B cell (primary cell): Measurements from ENCODE around the gene TIAM2. TPM values are rescaled to one million over a fixed set of nuclear protein-coding genes. Genes with fewer than 3 reads are reported as not detected.

Source experiments
- ATAC-seq: fragments of 200-7000 bp; cut with Tn5 transposase; one replicate; pipeline ENCODE4 v1.10.0; 2021; ENCODE audit warnings: low read depth, mild to moderate bottlenecking, moderate number of reproducible peaks, moderate library complexity
- CTCF ChIA-PET: fragments of 350-600 bp; sonication (Branson Sonifier 250); formaldehyde crosslinking; loops from one replicate; lab custom pipeline; 2021; ENCODE audit warnings: antibody characterized with exemption, inconsistent platforms; lab: Charles Lee
- POLR2A ChIA-PET: fragments of 350-600 bp; sonication (Branson Sonifier 250); formaldehyde crosslinking; loops from one replicate; lab custom pipeline; 2021; ENCODE audit warnings: antibody characterized with exemption; lab: Charles Lee
- DNase-seq: peaks from one replicate; pipeline ENCODE4 v3.0.0; 2013
- H2AFZ ChIP-seq: 2 replicates; pipeline ENCODE4 v1.6.1; 2012; ENCODE audit warnings: mild to moderate bottlenecking, low read depth, low read length; ENCODE audit not compliant: insufficient read depth, poor library complexity, severe bottlenecking
- H3K27ac ChIP-seq, 2 donors: 1 replicate in 1 of 2; 2 replicates in 1 of 2; pipeline ENCODE4 v1.5.1; 2012 to 2013; ENCODE audit warnings: low read length in 2 of 2, mild to moderate bottlenecking in 2 of 2, moderate library complexity in 1 of 2
- H3K27me3 ChIP-seq, 4 experiments: fragments of 200-600 bp in 1 of 4; sonication (generic) in 1 of 4; replicated peaks in 1 of 4; 1 replicate in 2 of 4; 2 replicates in 2 of 4; pipeline versions ENCODE4 v1.6.1 to v1.7.0; 2013 to 2016; ENCODE audit warnings: low read length in 3 of 4, mild to moderate bottlenecking in 2 of 4, mixed read lengths in 1 of 4, moderate library complexity in 1 of 4; ENCODE audit not compliant: insufficient read depth in 4 of 4, control insufficient read depth in 3 of 4; ENCODE audit errors: control extremely low read depth in 1 of 4
- H3K36me3 ChIP-seq, 2 experiments: replicated peaks in 1 of 2; 1 replicate in 1 of 2; 2 replicates in 1 of 2; pipeline versions ENCODE4 v1.6.1 to v1.7.1; 2013; ENCODE audit warnings: low read length in 1 of 2; ENCODE audit not compliant: insufficient read depth in 2 of 2, control insufficient read depth in 1 of 2; ENCODE audit errors: control extremely low read depth in 1 of 2, extremely low read depth in 1 of 2
- H3K4me1 ChIP-seq, 2 donors: fragments of 200-600 bp in 1 of 2; sonication (generic) in 1 of 2; 1 replicate in 1 of 2; 2 replicates in 1 of 2; pipeline versions ENCODE4 v1.5.1 to v1.6.1; 2013 to 2017; ENCODE audit warnings: low read length in 2 of 2; ENCODE audit not compliant: control insufficient read depth in 2 of 2, insufficient read depth in 2 of 2
- H3K4me2 ChIP-seq: replicated peaks from 2 replicates; pipeline ENCODE3; 2012; ENCODE audit warnings: mild to moderate bottlenecking, low read depth, low read length; ENCODE audit not compliant: poor library complexity, severe bottlenecking
- H3K4me3 ChIP-seq, 5 experiments: fragments of 200-600 bp in 1 of 5; sonication (generic) in 1 of 5; 1 replicate in 3 of 5; 2 replicates in 2 of 5; pipeline versions ENCODE4 v1.5.1 to v1.7.0; 2011 to 2016; ENCODE audit warnings: low read length in 4 of 5, mild to moderate bottlenecking in 4 of 5, low read depth in 2 of 5, control low read depth in 1 of 5, moderate library complexity in 1 of 5; ENCODE audit not compliant: insufficient read depth in 1 of 5; ENCODE audit errors: control extremely low read depth in 1 of 5, extremely low read depth in 1 of 5
- H3K79me2 ChIP-seq: fragments of 200-600 bp; sonication (generic); one replicate; pipeline ENCODE4 v1.6.0; 2016; ENCODE audit warnings: low read length; ENCODE audit not compliant: control insufficient read depth, insufficient read depth
- H3K9ac ChIP-seq: fragments of 200-600 bp; sonication (generic); 2 replicates; pipeline ENCODE4 v1.6.1; 2017; ENCODE audit warnings: mild to moderate bottlenecking, low read length, moderate library complexity
- H3K9me3 ChIP-seq, 3 donors: one replicate each; pipeline versions ENCODE4 v1.6.1 to v1.7.1; 2013; ENCODE audit warnings: low read length in 2 of 3; ENCODE audit not compliant: control insufficient read depth in 2 of 3, insufficient read depth in 1 of 3; ENCODE audit errors: control extremely low read depth in 1 of 3
- H4K20me1 ChIP-seq: 2 replicates; pipeline ENCODE4 v1.6.0; 2012; ENCODE audit warnings: mild to moderate bottlenecking, low read length; ENCODE audit not compliant: insufficient read depth, control insufficient read depth, poor library complexity, severe bottlenecking
- H3K27ac Mint-ChIP-seq: one replicate; pipeline ENCODE4 v1.8.0; 2021; ENCODE audit warnings: mixed read lengths
- H3K27me3 Mint-ChIP-seq: one replicate; pipeline ENCODE4 v1.8.0; 2021; ENCODE audit warnings: mixed read lengths
- H3K4me1 Mint-ChIP-seq: one replicate; pipeline ENCODE4 v1.8.0; 2021; ENCODE audit warnings: mixed read lengths
- H3K4me3 Mint-ChIP-seq: one replicate; pipeline ENCODE4 v1.8.0; 2021; ENCODE audit warnings: mixed read lengths
- H3K9me3 Mint-ChIP-seq: one replicate; pipeline ENCODE4 v1.8.0; 2022; ENCODE audit warnings: mixed read lengths; ENCODE audit not compliant: insufficient read depth
- CTCF ChIP-seq: fragments of 200-600 bp; IDR thresholded peaks from one replicate; pipeline ENCODE4 v1.8.0; 2022; ENCODE audit warnings: antibody characterized with exemption, mild to moderate bottlenecking
- EZH2 ChIP-seq: IDR thresholded peaks from 2 replicates; pipeline ENCODE4 v1.6.1; 2012; ENCODE audit warnings: borderline replicate concordance, low read depth, mild to moderate bottlenecking, moderate library complexity, low read length; ENCODE audit not compliant: insufficient read depth, poor library complexity, severe bottlenecking
- whole genome bisulfite sequencing: methylation state at CpG from one replicate; pipeline ENCODE4 v1.1.5; 2013; ENCODE audit warnings: missing lambda C conversion rate; ENCODE audit not compliant: insufficient coverage; 5-methylcytosine and 5-hydroxymethylcytosine counted together
- intact Hi-C: fragments of 100-400 bp; cut with micrococcal nuclease; formaldehyde crosslinking; loops from one replicate; pipeline ENCODE4 v1.10.0; 2022
- polyA plus RNA-seq: library from polyadenylated mRNA; depleted of rRNA; stranded (reverse); fragments of >200 nt; gene quantifications from 2 replicates; pipeline ENCODE4 v1.2.3, GENCODE V29; 2012
- total RNA-seq, 2 donors: library from RNA; stranded (reverse); fragments of 120-200 nt in 1 of 2; gene quantifications; 1 replicate in 1 of 2; 2 replicates in 1 of 2; pipeline versions ENCODE4 v1.2.3 to v1.2.4, GENCODE V29; 2013 to 2022

The TIAM2 gene
- total and polyA plus RNA-seq, 2 donors (not counting 1 experiment from before 2014, with no cell fraction given), result 13.1 to 18.8 TPM

DNA sequence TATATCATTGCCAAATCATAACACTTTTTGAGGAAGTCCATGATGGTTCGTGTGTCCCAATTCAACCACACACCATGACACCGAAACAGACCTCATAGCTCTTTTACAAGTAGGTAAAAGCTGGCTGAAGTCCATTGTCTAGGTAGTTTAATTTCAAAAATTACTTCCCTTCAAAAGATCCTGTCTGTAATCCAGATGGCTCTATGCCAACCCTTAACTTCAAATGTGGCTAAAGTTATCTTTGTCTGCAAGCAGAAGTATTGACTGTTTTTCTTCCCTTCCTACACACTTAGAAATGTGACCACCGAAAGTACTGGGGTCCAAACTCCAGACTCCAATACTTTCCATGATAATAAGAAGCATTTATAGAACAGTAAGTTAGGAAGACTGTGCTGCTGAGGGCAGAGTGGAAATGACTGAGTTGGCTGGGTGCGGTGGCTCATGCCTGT is 8.3 kb upstream of the TIAM2 start:
- H3K27me3 Mint-ChIP-seq, result no peaks in the 10 kb centered on the region
- no CpG with 5 or more reads among the region's 4 CpGs for WGBS
- no peaks in the 10 kb centered on the region for H3K9me3 Mint-ChIP-seq
- H3K4me3 Mint-ChIP-seq, result no peak overlapping the region
- Histone ChIP-seq H2AFZ (no peak overlapping the region), H4K20me1 (no peaks in the 10 kb centered on the region), H3K4me1 (no peaks in the 10 kb centered on the region), H3K79me2 (no peaks in the 10 kb centered on the region), H3K4me2 (no peak overlapping the region), H3K27ac (no peak overlapping the region), H3K36me3 (no peaks in the 10 kb centered on the region), H3K9me3 (no peaks in the 10 kb centered on the region), H3K9ac (no peak overlapping the region), H3K4me3 (no peak overlapping the region), H3K27me3 (no peaks in the 10 kb centered on the region)
- intact Hi-C loops, result no loop called here
- ChIA-PET CTCF (no interaction called here), POLR2A (no interaction called here)
- H3K27ac Mint-ChIP-seq, result no peak overlapping the region
- DNase-seq (no peak), ATAC-seq (no peak)
- TF ChIP-seq EZH2 (no peak), CTCF (no peak)
- no peaks in the 10 kb centered on the region for H3K4me1 Mint-ChIP-seq

- no peak overlapping the region for H3K4me3 ChIP-seq
- Mint-ChIP-seq H3K9me3 (no peaks in the 10 kb centered on the region), H3K27ac (no peak overlapping the region), H3K4me3 (no peak overlapping the region), H3K4me1 (no peaks in the 10 kb centered on the region), H3K27me3 (no peaks in the 10 kb centered on the region)
- H3K36me3 ChIP-seq, result no peaks in the 10 kb centered on the region
- no peaks in the 10 kb centered on the region for H3K79me2 ChIP-seq
- 86% methylated on average over 4 of the region's 7 CpGs for WGBS
- no peaks in the 10 kb centered on the region for H4K20me1 ChIP-seq
- no peaks in the 10 kb centered on the region for H3K4me1 ChIP-seq
- ChIA-PET CTCF (no interaction called here), POLR2A (no interaction called here)
- TF ChIP-seq EZH2, result no peak
- TF ChIP-seq CTCF, result no peak
- no peak for ATAC-seq
- no peak overlapping the region for H3K27ac ChIP-seq
- H3K4me2 ChIP-seq, result no peak overlapping the region
- intact Hi-C loops, result no loop called here
- no peak overlapping the region for H3K9ac ChIP-seq
- H3K27me3 ChIP-seq, result no peaks in the 10 kb centered on the region
- no peak overlapping the region for H2AFZ ChIP-seq
- DNase-seq, result no peak
- no peaks in the 10 kb centered on the region for H3K9me3 ChIP-seq
Measured at GRCh38 chr6:154989448-154989847, 5.7 kb upstream of the TIAM2 start.
